Coronary artery (tissue), 2 donors: Measurements from ENCODE around the gene LBHD2.
A peak's percentile ranks its signal among the peaks of the same experiment; 100 is the strongest.

Experiments
- DNase-seq: peaks from one replicate; pipeline ENCODE4 v3.0.0-alpha.2; 2017; ENCODE audit warnings: low spot score
- H3K27ac ChIP-seq, 2 donors: fragments of 200-600 bp; sonication (generic); one replicate each; pipeline ENCODE4 v1.5.1; 2016 to 2019
- H3K4me3 ChIP-seq: fragments of 200-600 bp; sonication (generic); 2 replicates; pipeline ENCODE4 v1.5.1; 2016; ENCODE audit warnings: mild to moderate bottlenecking, moderate library complexity
- TF ChIP-seq, protein P1 (sequence below): fragments of 200-600 bp; sonication (generic); IDR thresholded peaks from one replicate; pipeline ENCODE4 v1.5.1; 2019; ENCODE audit warnings: antibody characterized with exemption

Gene LBHD2

DNA sequence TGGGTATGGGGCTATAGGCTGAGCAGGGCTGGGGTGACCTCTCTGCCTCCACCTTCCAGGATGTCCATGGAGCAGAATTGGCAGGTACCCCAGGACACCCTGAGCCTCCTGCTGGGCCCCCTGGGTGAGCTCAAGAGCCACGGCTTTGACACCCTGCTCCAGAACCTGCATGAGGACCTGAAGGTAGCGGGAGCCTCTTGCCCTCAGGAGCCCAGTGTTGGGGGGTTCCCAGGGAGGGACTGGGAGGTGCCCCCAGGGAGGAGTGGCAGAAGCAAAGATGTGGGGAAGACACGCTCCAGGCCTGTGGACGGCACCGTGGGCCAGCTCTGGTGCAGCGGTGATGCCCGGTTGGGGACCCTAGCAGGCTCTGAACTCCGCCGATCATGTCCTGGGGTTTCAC is 47.6 kb downstream of the LBHD2 start:
- Histone ChIP-seq H3K4me3 (no peak overlapping the region), H3K27ac (peak overlapping the region in 1 of 2 donors; percentile 19)
- TF ChIP-seq, protein P1, sequence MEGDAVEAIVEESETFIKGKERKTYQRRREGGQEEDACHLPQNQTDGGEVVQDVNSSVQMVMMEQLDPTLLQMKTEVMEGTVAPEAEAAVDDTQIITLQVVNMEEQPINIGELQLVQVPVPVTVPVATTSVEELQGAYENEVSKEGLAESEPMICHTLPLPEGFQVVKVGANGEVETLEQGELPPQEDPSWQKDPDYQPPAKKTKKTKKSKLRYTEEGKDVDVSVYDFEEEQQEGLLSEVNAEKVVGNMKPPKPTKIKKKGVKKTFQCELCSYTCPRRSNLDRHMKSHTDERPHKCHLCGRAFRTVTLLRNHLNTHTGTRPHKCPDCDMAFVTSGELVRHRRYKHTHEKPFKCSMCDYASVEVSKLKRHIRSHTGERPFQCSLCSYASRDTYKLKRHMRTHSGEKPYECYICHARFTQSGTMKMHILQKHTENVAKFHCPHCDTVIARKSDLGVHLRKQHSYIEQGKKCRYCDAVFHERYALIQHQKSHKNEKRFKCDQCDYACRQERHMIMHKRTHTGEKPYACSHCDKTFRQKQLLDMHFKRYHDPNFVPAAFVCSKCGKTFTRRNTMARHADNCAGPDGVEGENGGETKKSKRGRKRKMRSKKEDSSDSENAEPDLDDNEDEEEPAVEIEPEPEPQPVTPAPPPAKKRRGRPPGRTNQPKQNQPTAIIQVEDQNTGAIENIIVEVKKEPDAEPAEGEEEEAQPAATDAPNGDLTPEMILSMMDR, result no peak
- DNase-seq, result no peak

DNA sequence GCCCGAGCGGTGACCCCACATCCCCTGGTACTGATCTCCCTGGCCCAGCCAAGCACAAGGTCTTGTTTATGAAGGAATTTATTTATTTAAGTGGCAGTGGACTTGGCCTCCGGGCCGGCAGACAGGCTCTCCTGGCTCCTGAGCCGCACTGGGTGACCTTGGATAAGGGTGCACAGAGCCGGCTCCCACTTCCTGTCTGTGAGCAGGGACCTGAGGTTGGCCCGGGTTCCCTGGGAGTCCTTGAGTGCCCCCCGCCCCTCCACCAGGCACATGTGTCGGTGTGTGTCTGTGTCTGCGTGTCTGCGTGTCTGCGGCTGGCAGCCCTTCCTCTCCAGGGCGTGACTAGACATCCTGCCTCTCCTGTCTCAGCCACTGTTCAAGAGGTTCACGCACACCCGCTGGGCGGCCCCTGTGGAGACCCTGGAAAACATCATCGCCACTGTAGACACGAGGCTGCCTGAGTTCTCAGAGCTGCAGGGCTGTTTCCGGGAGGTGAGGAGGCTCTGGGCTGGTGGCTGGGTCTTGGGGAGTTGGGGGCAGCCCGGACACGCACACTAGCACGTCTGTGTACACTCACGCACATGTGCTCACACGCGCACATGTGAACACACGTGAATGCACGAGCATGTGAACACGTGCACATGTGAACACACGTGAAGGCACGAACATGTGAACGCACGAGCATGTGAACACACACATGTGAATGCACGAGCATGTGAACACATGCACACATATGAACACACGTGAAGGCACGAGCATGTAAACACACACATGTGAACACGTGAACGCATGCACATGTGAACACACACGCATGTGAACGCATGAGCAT is 48.6 kb downstream of the LBHD2 start:
- DNase-seq, result no peak
- no peak overlapping the region for H3K27ac ChIP-seq
- TF ChIP-seq, protein P1, result no peak
- no peak overlapping the region for H3K4me3 ChIP-seq

DNA sequence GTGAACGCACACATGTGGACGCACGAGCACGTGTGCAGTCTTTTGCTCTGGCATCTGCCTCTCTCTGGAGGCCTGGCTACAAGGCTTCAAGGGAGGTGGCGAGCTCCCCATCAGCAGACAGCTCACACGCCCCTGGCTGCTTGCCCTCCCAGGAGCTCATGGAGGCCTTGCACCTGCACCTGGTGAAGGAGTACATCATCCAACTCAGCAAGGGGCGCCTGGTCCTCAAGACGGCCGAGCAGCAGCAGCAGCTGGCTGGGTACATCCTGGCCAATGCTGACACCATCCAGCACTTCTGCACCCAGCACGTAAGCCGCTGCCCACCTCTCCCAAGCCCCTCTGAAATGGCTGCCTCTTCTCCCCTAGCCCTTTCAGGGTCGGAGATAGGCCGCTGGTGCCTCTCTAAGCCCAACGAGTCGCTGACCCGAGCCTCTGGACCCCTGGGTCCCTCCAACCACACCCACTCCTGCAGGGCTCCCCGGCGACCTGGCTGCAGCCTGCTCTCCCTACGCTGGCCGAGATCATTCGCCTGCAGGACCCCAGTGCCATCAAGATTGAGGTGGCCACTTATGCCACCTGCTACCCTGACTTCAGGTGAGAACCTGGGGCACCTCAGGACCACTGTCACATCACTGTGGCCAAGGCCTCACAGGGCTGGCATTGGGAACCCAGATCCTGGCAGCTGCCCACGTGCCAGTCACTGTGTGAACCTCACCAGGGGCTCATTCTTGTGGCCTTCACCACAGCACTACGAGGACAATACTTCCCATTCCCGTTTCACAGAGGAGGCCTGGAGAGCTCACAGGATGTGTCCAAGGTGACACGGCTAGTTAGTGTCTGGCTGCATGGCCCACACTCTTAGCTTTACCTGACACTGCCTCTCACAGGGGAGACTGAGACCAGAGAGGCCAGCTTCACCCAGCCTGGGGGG is 49.5 kb downstream of the LBHD2 start:
- Histone ChIP-seq H3K27ac (no peak overlapping the region), H3K4me3 (no peak overlapping the region)
- DNase-seq, result peak; percentile 67
- TF ChIP-seq, protein P1, result no peak

DNA sequence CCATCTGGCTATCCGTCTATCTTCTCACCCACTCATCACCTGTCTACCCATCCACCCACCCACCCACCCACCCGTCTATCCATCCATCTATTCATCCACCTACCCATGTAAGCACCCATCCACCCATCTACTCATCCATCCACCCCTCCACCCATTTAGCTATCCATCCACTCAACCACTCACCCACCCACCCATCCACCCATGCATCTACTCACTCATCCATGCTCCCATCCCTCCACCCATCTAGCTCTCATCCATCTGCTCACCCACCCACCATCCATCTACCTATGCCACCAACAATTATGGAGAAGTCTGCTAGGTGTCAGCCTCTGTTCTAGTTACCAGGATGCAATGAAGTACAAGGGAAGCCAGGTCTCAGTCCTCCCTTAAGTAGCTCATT is 50.4 kb downstream of the LBHD2 start:
- Histone ChIP-seq H3K4me3 (no peak overlapping the region), H3K27ac (no peak overlapping the region)
- DNase-seq, result no peak
- TF ChIP-seq, protein P1, result no peak

DNA sequence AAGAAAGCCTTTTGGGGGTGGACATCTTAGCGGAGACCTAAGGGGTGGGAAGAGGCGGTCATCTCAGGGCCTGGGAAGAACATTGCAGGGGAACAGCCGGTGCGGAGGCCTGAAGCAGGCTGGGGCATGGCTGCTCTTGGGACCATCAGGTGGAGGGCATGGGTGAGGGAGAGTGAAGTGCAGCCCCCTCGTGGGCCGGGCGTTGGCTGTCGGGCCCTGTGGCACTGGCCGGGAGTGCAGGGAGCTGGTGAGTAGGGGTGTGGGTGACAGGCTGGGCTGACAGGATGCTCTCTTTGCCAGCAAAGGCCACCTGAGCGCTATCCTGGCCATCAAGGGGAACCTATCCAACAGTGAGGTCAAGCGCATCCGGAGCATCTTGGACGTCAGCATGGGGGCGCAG is 50.9 kb downstream of the LBHD2 start:
- Histone ChIP-seq H3K4me3 (no peak overlapping the region), H3K27ac (no peak overlapping the region)
- TF ChIP-seq, protein P1, result no peak
- DNase-seq, result no peak

DNA sequence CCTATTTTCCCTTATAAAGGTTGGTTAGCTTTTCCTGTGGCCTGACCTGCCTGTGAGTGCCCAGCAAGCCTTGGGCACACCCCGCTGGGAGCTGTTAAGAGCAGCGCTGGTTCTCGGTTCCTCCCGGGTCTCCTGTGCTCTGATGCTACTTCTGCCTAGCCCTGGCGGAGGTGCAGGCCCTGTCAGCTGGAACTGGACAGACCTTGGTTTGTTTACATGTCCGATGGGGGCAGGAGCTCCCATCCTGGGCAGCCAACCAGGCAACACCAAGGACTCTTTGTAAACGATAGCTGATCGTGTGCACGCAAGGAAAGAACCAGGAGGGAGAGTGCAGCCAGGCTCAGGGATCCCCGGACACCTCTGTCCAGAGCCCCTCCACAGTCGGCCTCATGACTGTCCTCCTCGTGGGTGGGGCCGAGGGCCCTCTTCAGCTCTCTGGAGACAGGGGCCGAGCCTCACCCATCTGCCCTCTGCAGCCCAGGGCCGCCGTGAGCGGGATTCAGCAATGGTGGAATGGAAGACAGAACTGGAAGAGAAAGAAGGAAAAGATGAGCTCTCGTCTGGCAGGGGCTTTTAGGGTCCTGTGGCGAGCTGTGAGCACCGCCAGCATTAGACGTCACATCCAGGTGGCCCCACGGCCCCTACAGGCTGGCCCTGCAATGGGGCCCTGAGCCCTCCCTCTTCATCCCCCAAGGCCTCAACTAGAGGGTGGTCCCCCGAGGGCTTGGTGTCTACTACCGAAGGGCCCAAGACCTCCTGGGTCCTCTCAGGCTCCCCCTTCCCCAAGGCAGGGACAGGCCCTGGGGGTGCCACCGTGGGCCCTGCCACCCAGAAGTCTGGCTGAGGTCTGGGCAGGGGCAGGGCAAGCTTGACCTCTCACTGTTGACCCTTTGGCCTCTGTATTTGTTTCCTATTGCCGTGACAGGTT is 51.6 kb downstream of the LBHD2 start:
- Histone ChIP-seq H3K27ac (no peak overlapping the region), H3K4me3 (no peak overlapping the region)
- DNase-seq, result no peak
- TF ChIP-seq, protein P1, result no peak
